HEK293 (cell line): ENCODE data around the gene SETDB2.

Source experiments
- CTCF ChIA-PET: fragments of 350-600 bp; formaldehyde crosslinking; extraction: SDS; loops from one replicate; lab custom pipeline; 2021; ENCODE audit warnings: antibody characterized with exemption; lab: Yijun Ruan, JAX
- POLR2A ChIA-PET: fragments of 300-600 bp; formaldehyde crosslinking; extraction: SDS; loops from one replicate; lab custom pipeline; 2020; ENCODE audit warnings: antibody characterized with exemption, inconsistent platforms; lab: Yijun Ruan, JAX
- H3K27ac ChIP-seq: fragments of 200-500 bp; sonication (Bioruptor generic); 2 replicates; pipeline ENCODE4 v1.5.1; 2014; ENCODE audit warnings: low read depth, low read length, control low read depth, inconsistent platforms; ENCODE audit errors: extremely low read depth
- H3K36me3 ChIP-seq, 2 experiments: fragments of 200-500 bp in 1 of 2; sonication (Bioruptor generic) in 1 of 2; 1 replicate in 1 of 2; 2 replicates in 1 of 2; pipeline ENCODE4 v1.5.1; 2014 to 2017; ENCODE audit warnings: inconsistent platforms in 2 of 2, low read length in 2 of 2; ENCODE audit not compliant: control insufficient read depth in 2 of 2, insufficient read depth in 1 of 2
- H3K4me1 ChIP-seq: fragments of 200-500 bp; sonication (Bioruptor generic); 2 replicates; pipeline ENCODE4 v1.5.1; 2014; ENCODE audit warnings: mild to moderate bottlenecking, low read length, inconsistent platforms; ENCODE audit not compliant: control insufficient read depth, insufficient read depth
- H3K4me3 ChIP-seq: 2 replicates; pipeline ENCODE4 v1.5.1; 2011; ENCODE audit warnings: low read depth, mild to moderate bottlenecking, control low read depth, low read length, moderate library complexity
- H3K9me3 ChIP-seq: fragments of 200-500 bp; sonication (Bioruptor generic); 2 replicates; pipeline ENCODE4 v1.5.1; 2014; ENCODE audit warnings: low read depth, low read length, inconsistent platforms; ENCODE audit not compliant: control insufficient read depth, insufficient read depth
- KLF16 ChIP-seq: fragments of 450-650 bp; formaldehyde crosslinking; IDR thresholded peaks from 2 replicates; pipeline ENCODE4 v1.5.1; 2017; ENCODE audit warnings: missing biosample characterization, missing genetic modification characterization
- SALL2 ChIP-seq: fragments of 450-650 bp; formaldehyde crosslinking; IDR thresholded peaks from 2 replicates; pipeline ENCODE4 v1.5.0; 2017; ENCODE audit warnings: missing biosample characterization, mild to moderate bottlenecking, missing genetic modification characterization, borderline replicate concordance
- SP3 ChIP-seq: fragments of 450-650 bp; formaldehyde crosslinking; IDR thresholded peaks from 2 replicates; pipeline ENCODE4 v1.5.1; 2016; ENCODE audit warnings: missing biosample characterization, missing genetic modification characterization
- ZBTB8A ChIP-seq: fragments of 450-650 bp; formaldehyde crosslinking; IDR thresholded peaks from 2 replicates; pipeline ENCODE4 v1.5.1; 2016; ENCODE audit warnings: missing biosample characterization, missing genetic modification characterization
- ZFP69B ChIP-seq: fragments of 450-650 bp; formaldehyde crosslinking; IDR thresholded peaks from 2 replicates; pipeline ENCODE4 v1.5.1; 2016; ENCODE audit warnings: missing biosample characterization, missing genetic modification characterization
- ZNF121 ChIP-seq: fragments of 450-650 bp; formaldehyde crosslinking; IDR thresholded peaks from 2 replicates; pipeline ENCODE4 v1.5.1; 2016; ENCODE audit warnings: missing biosample characterization, missing genetic modification characterization
- ZNF132 ChIP-seq: fragments of 450-650 bp; formaldehyde crosslinking; IDR thresholded peaks from 2 replicates; pipeline ENCODE4 v1.5.1; 2017; ENCODE audit warnings: missing biosample characterization, missing genetic modification characterization, borderline replicate concordance
- ZNF138 ChIP-seq: fragments of 450-650 bp; formaldehyde crosslinking; IDR thresholded peaks from 2 replicates; pipeline ENCODE4 v1.5.1; 2016; ENCODE audit warnings: missing biosample characterization, missing genetic modification characterization, borderline replicate concordance
- ZNF155 ChIP-seq: fragments of 450-650 bp; formaldehyde crosslinking; IDR thresholded peaks from 2 replicates; pipeline ENCODE4 v1.5.1; 2016; ENCODE audit warnings: missing biosample characterization, missing genetic modification characterization
- ZNF266 ChIP-seq: fragments of 450-650 bp; formaldehyde crosslinking; IDR thresholded peaks from 2 replicates; pipeline ENCODE4 v1.5.1; 2016; ENCODE audit warnings: missing biosample characterization, missing genetic modification characterization, low read depth
- ZNF341 ChIP-seq: fragments of 450-650 bp; formaldehyde crosslinking; IDR thresholded peaks from 2 replicates; pipeline ENCODE4; 2016; ENCODE audit warnings: low read depth, missing biosample characterization, missing genetic modification characterization
- ZNF354C ChIP-seq: fragments of 450-650 bp; formaldehyde crosslinking; IDR thresholded peaks from 2 replicates; pipeline ENCODE4 v1.5.1; 2016; ENCODE audit warnings: missing biosample characterization, missing genetic modification characterization, low read depth, borderline replicate concordance
- ZNF426 ChIP-seq: fragments of 450-650 bp; formaldehyde crosslinking; IDR thresholded peaks from 2 replicates; pipeline ENCODE4 v1.5.1; 2017; ENCODE audit warnings: missing biosample characterization, missing genetic modification characterization, mild to moderate bottlenecking, inconsistent platforms, moderate library complexity
- ZNF544 ChIP-seq: fragments of 450-650 bp; formaldehyde crosslinking; IDR thresholded peaks from 2 replicates; pipeline ENCODE4 v1.5.0; 2017; ENCODE audit warnings: missing biosample characterization, missing genetic modification characterization
- ZNF792 ChIP-seq: fragments of 450-650 bp; formaldehyde crosslinking; IDR thresholded peaks from 2 replicates; pipeline ENCODE4 v1.5.1; 2016; ENCODE audit warnings: missing biosample characterization, missing genetic modification characterization
- TF ChIP-seq, protein P1 (sequence below): fragments of 450-650 bp; formaldehyde crosslinking; conservative IDR thresholded peaks from 2 replicates; pipeline ENCODE4 v1.5.1; 2016; ENCODE audit warnings: low read depth, missing biosample characterization, missing genetic modification characterization
- TF ChIP-seq, protein P2 (sequence below): fragments of 450-650 bp; formaldehyde crosslinking; IDR thresholded peaks from 2 replicates; pipeline ENCODE4 v1.5.1; 2017; ENCODE audit warnings: missing biosample characterization, missing genetic modification characterization
- TF ChIP-seq, protein P3 (sequence below): fragments of 450-650 bp; formaldehyde crosslinking; IDR thresholded peaks from 2 replicates; pipeline ENCODE4 v1.5.1; 2016; ENCODE audit warnings: missing biosample characterization, missing genetic modification characterization

SETDB2 gene

DNA sequence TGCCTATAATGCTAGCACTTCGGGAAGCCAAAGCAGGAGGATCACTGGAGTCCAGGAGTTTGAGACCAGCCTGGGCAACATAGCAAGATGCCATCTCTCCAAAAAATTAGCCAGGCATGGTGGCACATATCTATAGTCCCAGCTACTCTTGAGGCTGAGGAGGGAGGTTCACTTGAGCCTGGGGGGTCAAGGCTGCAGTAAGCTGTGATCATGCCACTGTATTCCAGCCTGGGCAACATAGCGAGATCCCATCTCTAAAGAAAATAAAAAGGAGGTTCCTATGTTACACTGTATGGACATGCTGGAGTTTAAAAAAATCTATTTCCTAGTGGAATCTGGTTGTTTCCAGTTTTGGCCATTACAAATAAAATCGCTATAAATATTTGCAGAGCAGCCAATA, 2.8 kb upstream of the SETDB2 start:
- POLR2A ChIA-PET, result no interaction called here
- H3K9me3 ChIP-seq, result no peaks in the 10 kb centered on the region
- H3K27ac ChIP-seq, result no peak overlapping the region
- no peaks in the 10 kb centered on the region for H3K36me3 ChIP-seq
- H3K4me1 ChIP-seq, result no peaks in the 10 kb centered on the region
- TF ChIP-seq ZNF121 (0 out of 2 replicates have a peak, but pooled peaks have one; percentile 11), ZNF266 (tag by site-specific recombination) (no peak)
- H3K4me3 ChIP-seq, result no peak overlapping the region
- CTCF ChIA-PET, result interaction anchor here (0.7 kb wide), 1 partner anchor 114 kb away, joined by 3 read pairs; no protein-coding TSS in a partner anchor

DNA sequence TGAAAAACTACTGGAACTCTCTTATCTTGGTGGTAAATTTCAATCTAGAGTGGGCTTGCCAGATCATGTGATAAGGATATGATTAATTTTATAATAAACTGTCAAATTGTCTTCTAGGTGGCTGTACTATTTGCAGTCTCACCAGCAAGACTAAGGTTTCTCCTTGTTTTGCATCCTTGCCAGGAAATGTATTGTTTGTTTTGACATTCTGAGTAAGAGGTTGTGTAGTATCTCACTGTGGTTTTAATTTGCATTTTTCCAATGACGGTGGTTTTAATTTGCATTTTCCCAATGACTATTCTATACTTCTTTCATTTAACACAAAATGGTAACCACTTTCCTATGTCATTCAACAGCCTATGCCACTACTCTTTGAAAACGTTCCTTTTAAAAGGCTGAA, 2.2 kb upstream of the SETDB2 start:
- no peak overlapping the region for H3K4me3 ChIP-seq
- no peaks in the 10 kb centered on the region for H3K36me3 ChIP-seq
- no peak overlapping the region for H3K27ac ChIP-seq
- no peaks in the 10 kb centered on the region for H3K4me1 ChIP-seq
- ChIA-PET POLR2A (no interaction called here), CTCF (interaction anchor here (0.7 kb wide), 1 partner anchor 10 kb away, joined by 4 read pairs; no protein-coding TSS in a partner anchor)
- no peaks in the 10 kb centered on the region for H3K9me3 ChIP-seq
- TF ChIP-seq SP3 (tag by site-specific recombination), result no peak
- no peak for TF ChIP-seq ZNF792 (tag by site-specific recombination)
- TF ChIP-seq SALL2 (tag by site-specific recombination), result no peak
- no peak for TF ChIP-seq ZNF155 (tag by site-specific recombination)
- no peak for TF ChIP-seq KLF16 (tag by site-specific recombination)
- TF ChIP-seq ZNF354C (tag by site-specific recombination), result no peak
- TF ChIP-seq, protein P1, sequence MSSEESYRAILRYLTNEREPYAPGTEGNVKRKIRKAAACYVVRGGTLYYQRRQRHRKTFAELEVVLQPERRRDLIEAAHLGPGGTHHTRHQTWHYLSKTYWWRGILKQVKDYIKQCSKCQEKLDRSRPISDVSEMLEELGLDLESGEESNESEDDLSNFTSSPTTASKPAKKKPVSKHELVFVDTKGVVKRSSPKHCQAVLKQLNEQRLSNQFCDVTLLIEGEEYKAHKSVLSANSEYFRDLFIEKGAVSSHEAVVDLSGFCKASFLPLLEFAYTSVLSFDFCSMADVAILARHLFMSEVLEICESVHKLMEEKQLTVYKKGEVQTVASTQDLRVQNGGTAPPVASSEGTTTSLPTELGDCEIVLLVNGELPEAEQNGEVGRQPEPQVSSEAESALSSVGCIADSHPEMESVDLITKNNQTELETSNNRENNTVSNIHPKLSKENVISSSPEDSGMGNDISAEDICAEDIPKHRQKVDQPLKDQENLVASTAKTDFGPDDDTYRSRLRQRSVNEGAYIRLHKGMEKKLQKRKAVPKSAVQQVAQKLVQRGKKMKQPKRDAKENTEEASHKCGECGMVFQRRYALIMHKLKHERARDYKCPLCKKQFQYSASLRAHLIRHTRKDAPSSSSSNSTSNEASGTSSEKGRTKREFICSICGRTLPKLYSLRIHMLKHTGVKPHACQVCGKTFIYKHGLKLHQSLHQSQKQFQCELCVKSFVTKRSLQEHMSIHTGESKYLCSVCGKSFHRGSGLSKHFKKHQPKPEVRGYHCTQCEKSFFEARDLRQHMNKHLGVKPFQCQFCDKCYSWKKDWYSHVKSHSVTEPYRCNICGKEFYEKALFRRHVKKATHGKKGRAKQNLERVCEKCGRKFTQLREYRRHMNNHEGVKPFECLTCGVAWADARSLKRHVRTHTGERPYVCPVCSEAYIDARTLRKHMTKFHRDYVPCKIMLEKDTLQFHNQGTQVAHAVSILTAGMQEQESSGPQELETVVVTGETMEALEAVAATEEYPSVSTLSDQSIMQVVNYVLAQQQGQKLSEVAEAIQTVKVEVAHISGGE, result no peak
- TF ChIP-seq ZFP69B (tag by site-specific recombination), result no peak
- TF ChIP-seq ZBTB8A, result no peak
- TF ChIP-seq, protein P2, sequence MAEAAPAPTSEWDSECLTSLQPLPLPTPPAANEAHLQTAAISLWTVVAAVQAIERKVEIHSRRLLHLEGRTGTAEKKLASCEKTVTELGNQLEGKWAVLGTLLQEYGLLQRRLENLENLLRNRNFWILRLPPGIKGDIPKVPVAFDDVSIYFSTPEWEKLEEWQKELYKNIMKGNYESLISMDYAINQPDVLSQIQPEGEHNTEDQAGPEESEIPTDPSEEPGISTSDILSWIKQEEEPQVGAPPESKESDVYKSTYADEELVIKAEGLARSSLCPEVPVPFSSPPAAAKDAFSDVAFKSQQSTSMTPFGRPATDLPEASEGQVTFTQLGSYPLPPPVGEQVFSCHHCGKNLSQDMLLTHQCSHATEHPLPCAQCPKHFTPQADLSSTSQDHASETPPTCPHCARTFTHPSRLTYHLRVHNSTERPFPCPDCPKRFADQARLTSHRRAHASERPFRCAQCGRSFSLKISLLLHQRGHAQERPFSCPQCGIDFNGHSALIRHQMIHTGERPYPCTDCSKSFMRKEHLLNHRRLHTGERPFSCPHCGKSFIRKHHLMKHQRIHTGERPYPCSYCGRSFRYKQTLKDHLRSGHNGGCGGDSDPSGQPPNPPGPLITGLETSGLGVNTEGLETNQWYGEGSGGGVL, result no peak
- no peak for TF ChIP-seq ZNF138 (tag by site-specific recombination)
- TF ChIP-seq, protein P3, sequence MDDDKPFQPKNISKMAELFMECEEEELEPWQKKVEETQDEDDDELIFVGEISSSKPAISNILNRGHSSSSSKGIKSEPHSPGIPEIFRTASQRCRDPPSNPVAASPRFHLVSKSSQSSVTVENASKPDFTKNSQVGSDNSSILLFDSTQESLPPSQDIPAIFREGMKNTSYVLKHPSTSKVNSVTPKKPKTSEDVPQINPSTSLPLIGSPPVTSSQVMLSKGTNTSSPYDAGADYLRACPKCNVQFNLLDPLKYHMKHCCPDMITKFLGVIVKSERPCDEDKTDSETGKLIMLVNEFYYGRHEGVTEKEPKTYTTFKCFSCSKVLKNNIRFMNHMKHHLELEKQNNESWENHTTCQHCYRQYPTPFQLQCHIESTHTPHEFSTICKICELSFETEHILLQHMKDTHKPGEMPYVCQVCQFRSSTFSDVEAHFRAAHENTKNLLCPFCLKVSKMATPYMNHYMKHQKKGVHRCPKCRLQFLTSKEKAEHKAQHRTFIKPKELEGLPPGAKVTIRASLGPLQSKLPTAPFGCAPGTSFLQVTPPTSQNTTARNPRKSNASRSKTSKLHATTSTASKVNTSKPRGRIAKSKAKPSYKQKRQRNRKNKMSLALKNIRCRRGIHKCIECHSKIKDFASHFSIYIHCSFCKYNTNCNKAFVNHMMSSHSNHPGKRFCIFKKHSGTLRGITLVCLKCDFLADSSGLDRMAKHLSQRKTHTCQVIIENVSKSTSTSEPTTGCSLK (tag by site-specific recombination), result no peak
- TF ChIP-seq ZNF341 (tag by site-specific recombination), result no peak
- TF ChIP-seq ZNF426 (tag by site-specific recombination), result no peak
- no peak for TF ChIP-seq ZNF544 (tag by site-specific recombination)
- no peak for TF ChIP-seq ZNF132 (tag by site-specific recombination)
